Retina (tissue), 1 donor: ENCODE results near the gene PDZD2.
"Not testable (repeated sequence)": the region's sequence is repeated elsewhere in the genome, so short reads cannot be mapped to it uniquely, and the experiment has no call there.

Experiments used
- DNase-seq: peaks from one replicate; pipeline ENCODE4 v3.0.0-alpha.2; 2016

The PDZD2 gene

DNA sequence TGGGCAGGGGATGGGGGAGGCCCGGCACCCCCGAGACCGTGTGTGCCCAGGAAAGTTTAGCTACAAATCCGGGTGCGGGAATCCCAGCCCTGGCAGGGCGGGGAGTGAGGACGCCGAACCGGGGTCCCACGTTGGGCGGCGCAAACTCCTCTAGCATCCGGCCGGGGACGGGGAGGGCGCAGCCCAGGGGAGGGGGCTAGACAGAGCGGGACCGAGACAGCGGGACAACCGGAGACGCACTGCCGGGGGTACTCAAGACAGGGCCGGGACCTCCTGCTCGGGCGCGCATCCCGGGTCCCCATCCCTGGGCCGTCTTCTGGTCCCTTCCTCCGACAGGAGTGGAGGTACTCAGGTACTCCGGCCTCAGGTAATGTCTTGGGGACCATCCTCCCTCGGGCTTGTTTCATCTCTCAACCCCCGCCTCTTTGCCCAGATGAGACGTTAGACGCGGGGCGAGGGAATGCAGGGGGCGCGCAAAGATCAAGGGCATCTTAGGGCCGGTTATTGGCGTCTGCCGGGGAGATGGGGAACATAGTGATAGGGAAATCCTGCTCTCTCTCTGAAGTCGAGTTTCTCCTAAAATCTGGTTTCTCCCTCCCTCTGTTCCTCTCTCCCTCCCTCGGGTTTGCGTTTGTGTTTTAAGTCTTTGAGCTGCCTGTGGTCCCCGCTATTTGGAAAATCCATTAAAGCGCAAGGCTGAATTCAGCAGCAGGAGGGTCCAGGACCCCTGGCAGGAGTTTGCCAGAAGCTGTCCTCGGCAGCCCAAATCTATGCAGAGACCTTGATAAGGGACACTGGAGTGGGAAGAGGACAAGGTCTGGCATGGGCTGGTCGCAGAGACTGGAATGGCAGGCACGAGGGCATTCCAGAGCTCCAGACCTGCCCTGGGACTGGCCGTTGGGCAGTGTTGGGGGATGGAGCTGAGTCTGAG lies 815 bp downstream of the PDZD2 start:
- peak; percentile 58 for DNase-seq

DNA sequence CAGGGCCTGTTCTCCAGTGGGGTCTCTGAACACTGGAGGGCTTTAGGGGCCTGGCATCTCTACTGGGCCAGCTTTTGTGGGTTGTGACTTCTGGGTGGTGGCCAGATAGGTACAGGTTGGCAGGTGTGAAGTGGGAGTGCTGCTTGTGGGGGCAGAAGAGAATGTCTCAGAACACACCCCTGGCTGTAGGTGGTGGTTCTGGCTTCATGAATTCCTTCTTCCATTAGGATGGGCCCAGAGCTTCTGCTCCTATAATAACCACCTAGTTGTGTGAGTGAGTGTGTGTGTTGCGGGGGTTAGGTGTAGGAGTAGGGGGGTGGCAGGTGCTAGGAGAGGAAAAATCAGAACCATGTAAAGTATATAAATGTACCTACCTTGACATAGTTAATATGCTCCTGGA lies 1.6 kb downstream of the PDZD2 start:
- DNase-seq: no peak

DNA sequence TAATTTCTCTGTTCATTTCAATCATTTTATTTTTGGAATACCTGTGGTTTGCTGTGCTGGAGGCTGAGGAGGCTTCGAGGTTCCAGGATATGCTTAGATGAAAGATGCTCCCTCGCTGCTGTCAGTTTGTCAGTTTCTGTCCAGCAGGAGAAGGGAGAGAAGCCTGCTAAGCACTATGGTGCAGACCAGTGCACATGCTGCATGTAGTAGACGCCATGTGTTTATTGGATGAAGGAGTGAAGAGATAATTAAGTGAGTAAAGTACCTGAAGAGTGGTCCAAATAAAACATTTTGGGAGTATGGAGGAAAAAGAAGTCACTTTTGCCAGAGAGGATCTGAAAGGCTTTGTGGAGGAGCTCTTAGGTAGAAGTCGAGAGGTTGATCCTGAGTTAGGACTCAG lies 2.1 kb downstream of the PDZD2 start:
- DNase-seq: no peak

GRCh38 chr5:31641575-31641974 lies 2.6 kb downstream of the PDZD2 start:
- no peak for DNase-seq

- DNase-seq: no peak
Measured at GRCh38 chr5:31645420-31646081, 6.6 kb downstream of the PDZD2 start.

GRCh38 chr5:31648326-31648725 lies 9.4 kb downstream of the PDZD2 start:
- no peak for DNase-seq

GRCh38 chr5:31651241-31651640 lies 12.3 kb downstream of the PDZD2 start:
- no peak for DNase-seq

- DNase-seq: no peak
Measured at GRCh38 chr5:31655491-31655890, 16.6 kb downstream of the PDZD2 start.

GRCh38 chr5:31656806-31657205 lies 17.9 kb downstream of the PDZD2 start:
- no peak for DNase-seq

- no peak for DNase-seq
Measured at GRCh38 chr5:31657315-31657979, 18.5 kb downstream of the PDZD2 start.

DNA sequence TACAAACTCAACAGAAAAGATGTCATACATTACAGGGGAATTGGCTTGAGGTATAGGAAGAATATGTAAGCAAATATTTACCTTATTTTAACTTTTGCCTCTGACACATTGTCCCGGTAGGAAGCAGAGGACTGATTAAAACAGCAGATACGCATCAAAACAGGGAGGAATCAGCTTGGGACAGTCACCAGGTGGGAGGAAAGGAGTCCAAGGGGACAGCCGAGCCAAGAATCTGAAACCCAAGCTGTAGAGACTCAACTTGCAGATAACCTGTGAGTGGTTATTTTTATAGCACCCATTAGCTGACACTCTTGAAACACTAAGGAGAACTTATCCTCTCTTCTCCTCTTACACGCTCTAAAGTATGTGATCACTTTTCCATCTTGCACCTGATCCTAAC lies 22.3 kb downstream of the PDZD2 start:
- DNase-seq: no peak

- no peak for DNase-seq
Measured at GRCh38 chr5:31663519-31663918, 24.6 kb downstream of the PDZD2 start.

DNA sequence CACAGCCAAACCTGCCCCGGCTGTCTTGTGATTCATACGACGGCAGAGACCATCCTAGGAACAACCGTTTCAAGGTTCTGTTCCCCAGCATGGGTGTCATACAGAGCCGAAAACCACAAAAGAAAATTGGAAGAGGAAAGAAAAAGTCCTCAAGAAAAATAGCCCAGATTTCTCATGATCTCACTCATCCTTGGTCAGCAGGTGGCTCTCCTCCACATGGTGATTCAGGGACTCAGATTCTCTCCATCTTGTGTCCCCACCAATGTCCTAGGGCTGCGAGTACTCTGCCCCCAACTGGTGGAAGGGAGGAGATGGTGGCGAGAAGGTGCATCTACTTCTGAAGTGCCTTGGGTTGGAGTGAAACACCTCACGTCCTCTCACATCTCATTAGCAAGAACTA lies 25.6 kb downstream of the PDZD2 start:
- DNase-seq: no peak

DNA sequence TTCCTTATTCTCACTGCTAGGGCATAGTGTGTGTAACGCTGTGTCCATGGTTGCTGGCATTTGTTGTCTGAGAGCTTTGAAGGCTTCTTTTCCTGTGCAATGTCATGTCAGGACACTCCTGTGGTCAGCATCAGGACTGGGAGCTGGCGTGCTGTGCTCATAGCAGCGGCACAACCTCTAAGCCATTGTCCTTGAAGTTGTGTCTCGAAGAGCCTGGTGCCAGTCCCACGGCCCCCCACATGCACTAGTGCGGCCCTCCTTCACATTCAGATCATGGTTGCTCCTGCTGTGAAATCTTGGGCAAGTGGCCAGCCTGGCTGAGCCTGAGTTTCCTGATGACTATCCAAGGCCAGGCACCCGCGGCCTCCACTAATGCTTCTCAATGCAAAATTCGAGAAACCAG lies 32.4 kb downstream of the PDZD2 start:
- no peak for DNase-seq

DNA sequence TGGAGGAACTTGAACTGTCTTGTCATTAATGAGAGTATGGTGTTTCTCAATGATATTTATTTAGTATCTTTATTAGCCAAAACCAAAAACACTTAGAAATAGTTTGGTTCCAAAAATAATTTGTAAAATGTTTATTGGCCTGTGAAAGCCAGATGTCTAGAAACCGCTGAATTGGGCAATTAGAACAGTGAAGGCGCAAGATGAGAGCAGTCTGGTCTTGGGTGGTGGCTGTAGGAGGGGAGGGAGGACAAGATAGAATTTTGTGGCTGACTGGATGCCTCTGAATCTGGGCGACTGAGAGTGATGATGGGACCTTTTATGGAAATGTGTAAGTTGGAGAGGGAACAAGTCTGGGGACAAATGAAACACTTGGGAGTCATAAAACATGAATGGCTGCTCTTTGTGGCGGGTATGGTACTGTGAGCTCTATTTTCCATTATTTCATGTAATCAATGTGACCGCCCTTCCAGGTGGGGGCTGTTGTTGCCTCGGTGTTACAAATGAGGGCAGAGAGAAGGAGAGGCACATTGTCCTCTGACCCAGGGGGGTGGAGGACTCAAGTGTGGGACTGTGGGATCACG lies 35.5 kb downstream of the PDZD2 start:
- no peak for DNase-seq

DNA sequence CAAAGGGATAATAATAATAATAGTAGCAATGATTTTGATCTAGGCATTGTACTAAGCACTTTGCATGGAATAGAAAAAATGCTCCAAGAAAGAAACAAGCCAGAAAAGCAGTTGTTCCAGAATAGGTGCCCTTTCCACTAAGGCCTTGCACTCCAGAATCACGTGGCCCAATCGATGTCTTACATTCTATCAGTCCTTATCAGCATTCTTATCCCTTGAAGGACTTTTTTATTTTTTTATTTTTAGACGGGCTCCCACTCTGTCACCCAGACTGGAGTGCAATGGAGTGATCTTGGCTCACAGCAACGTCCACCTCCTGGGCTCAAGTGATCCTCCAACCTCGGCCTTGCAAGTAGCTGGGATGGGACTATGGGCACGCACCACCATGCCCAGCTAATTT lies 36.5 kb downstream of the PDZD2 start:
- no peak for DNase-seq

- no peak for DNase-seq
Measured at GRCh38 chr5:31678180-31678579, 39.2 kb downstream of the PDZD2 start.

DNA sequence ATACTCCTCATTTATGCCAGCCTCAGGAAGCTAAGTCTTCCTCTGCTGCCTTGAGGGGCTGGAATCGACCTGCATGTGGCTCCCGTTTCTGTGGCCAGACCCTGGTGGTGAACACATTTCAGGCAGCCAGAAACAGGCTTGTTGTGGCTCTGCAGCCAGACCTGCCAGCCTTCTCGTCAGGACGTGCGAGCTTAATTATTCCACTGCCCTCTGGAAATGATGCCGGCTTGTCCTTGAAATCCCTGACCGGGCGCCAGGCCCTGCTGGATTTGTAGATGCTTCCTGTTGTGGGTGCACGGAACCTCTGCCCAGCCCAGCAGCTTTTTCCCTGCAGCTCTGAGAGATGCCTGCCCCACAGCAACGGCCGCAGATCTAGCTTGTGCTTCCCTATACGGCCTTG lies 41.6 kb downstream of the PDZD2 start:
- no peak for DNase-seq

- DNase-seq: peak; percentile 49
Measured at GRCh38 chr5:31682025-31682424, 43.1 kb downstream of the PDZD2 start.

DNA sequence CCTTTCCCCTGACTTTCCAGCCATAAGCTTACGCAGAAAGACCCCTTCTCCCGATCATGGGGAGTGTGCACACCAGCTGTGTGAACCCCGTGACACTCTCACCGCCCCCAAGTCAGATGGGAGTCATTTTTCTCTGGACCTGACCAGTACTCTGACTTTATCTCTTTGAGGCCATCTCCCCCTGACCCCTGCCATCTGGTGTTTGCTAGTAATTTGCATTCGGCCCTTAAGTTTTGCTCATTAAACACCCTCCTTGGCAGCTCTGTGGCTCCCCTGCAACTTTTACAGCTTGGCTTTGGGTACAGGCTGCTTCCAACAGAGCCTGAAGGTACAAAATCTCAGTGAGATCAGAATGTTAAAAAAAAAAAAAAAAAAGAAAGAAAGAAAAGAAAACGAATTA lies 43.9 kb downstream of the PDZD2 start:
- DNase-seq: peak; percentile 16

- DNase-seq: no peak
Measured at GRCh38 chr5:31688515-31689092, 49.7 kb downstream of the PDZD2 start.

- DNase-seq: not testable (repeated sequence)
Measured at GRCh38 chr5:31691408-31691807, 52.5 kb downstream of the PDZD2 start.
